ENCODE data around the gene WSCD1.

DNA sequence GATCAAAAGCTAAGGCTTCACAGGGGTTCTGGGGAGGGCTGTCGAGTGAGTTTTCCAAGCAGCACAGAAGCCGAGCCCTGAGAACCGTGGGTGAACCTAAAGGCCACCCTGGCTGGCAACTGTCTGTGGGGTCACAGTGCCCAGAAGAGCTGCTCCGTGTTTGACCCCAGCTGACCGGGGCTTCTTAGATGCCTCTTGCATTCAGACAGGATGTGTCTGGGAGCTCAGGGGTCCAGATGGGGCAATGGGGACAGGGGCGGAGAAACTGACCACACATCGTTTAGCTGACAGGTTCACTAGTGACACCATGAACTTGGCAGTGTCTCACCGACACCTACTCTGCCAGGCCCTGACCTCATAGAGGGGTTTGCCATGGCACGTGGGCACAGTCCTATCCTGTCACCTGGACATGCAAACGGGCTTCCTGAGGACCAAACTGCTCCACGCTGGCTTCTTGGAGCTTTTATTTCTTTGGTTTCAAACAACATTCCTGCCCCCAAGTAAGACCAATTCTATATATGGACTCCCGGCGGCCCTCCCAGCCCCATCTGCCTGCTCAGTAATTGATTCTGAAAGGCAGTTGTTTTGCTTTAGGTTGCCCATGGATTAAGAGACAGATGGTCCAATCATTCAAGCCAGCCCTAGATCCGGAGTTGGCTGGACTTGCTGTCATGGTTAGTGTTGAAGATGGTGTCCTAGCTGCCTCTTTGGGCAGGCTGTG, 22.2 kb downstream of the WSCD1 start:
- TF ChIP-seq CTCF (IDR thresholded peaks at IDR 0.05; ENCODE audit: borderline replicate concordance, extremely low read depth, low read length, poor library complexity, severe bottlenecking) (no peak), EZH2 (IDR thresholded peaks at IDR 0.05; ENCODE audit: borderline replicate concordance, low read depth, low read length, severe bottlenecking) (no peak)
